ENCODE measurements around the gene CR2. TPM values are rescaled to one million over a fixed set of nuclear protein-coding genes. Genes with fewer than 3 reads are reported as not detected.
A peak's percentile ranks its signal among the peaks of the same experiment; 100 is the strongest.
"Not testable (repeated sequence)": the region's sequence is repeated elsewhere in the genome, so short reads cannot be mapped to it uniquely, and the experiment has no call there.

The CR2 gene
- total and polyA plus RNA-seq, 8 donors = 0.03 to 0.34 (median 0.07) TPM; not detected in 1

GRCh38 chr1:207494171-207494570 is 40.0 kb downstream of the CR2 start:
- FAIRE-seq = no peak
- H3K4me1 ChIP-seq = no peaks in the 10 kb centered on the region

GRCh38 chr1:207495281-207495680 is 41.2 kb downstream of the CR2 start:
- H3K36me3 ChIP-seq; FAIRE-seq; H3K27me3 ChIP-seq; intact Hi-C loops (cut with DNase I); H3K9me3 ChIP-seq; DNase-seq; H3K4me1 ChIP-seq; ATAC-seq; H3K4me3 ChIP-seq; H3K27ac ChIP-seq: not testable (repeated sequence)
- 67 to 80% methylated on average over 8 of the region's 8 CpGs for WGBS, 2 donors

More at GRCh38 chr1:207494171-207494570, 40.0 kb downstream of the CR2 start:
- WGBS, 2 donors = 76 to 88% methylated on average over 1 of the region's 1 CpG
- no peak overlapping the region for H3K27ac ChIP-seq
- DNase-seq = no peak
- no peak overlapping the region for H3K4me3 ChIP-seq
- no peak for TF ChIP-seq CTCF (IDR thresholded peaks at IDR 0.05)
- peaks cover 0 to 4% (median 0%) of the 10 kb centered on the region in 4 donors for H3K27me3 ChIP-seq
- intact Hi-C loops (cut with DNase I) = no loop called here
- no peaks in the 10 kb centered on the region for H3K9me3 ChIP-seq
- ATAC-seq = no peak
- H3K36me3 ChIP-seq = no peaks in the 10 kb centered on the region

- DNase-seq = peak in 3 of 6 donors; percentile 16 to 69 (median 38)
- H3K27ac ChIP-seq = peak within 1 kb of the TSS in 1 of 4 donors; percentile 22
- no peaks in the 10 kb centered on the region for H3K4me1 ChIP-seq
- H3K9me3 ChIP-seq = no peaks in the 10 kb centered on the region
- TF ChIP-seq CTCF (IDR thresholded peaks at IDR 0.05) = no peak
- H3K36me3 ChIP-seq = no peaks in the 10 kb centered on the region
- peak; percentile 43 to 72 (median 70) for ATAC-seq
- no peak for FAIRE-seq
- intact Hi-C loops (cut with DNase I) = no loop called here
- peak within 1 kb of the TSS in 3 of 4 donors; percentile 2 to 49 (median 18) for H3K4me3 ChIP-seq
- 5% methylated on average over 66 to 68 of the region's 68 CpGs for WGBS, 2 donors
- H3K27me3 ChIP-seq = peaks cover 0 to 9% (median 0%) of the 10 kb centered on the region in 4 donors
These were observed 42.0 kb downstream of the CR2 start, which contains the start of gene CR1 for GRCh38 chr1:207495801-207496792. TSS of gene CR1 (plus strand) at chr1:207496157. CDS start at chr1:207496268, 111 bp downstream.

DNA sequence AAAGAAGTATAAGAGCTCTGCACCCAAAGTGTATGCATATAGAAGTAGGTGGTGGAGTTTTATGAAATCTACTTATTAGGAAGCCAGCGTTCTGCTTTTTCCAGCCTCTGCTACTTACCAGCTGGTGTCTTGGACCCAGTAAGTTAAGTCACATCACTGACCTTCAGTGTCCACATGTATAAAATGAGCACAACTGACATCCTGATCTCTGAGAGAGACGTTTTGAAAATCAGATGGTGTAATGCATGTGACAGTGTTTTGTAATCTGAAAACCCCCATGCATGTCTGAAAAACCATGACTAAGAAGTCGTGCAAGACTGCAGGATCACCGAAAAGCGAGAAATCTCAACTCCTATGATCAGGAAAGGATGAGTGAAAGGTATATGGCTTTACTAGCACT is 43.8 kb downstream of the CR2 start:
- 52 to 60% methylated on average over 5 of the region's 5 CpGs for WGBS, 2 donors
- ATAC-seq = peak in 1 of 4 donors; percentile 22
- H3K36me3 ChIP-seq = no peaks in the 10 kb centered on the region
- no peaks in the 10 kb centered on the region for H3K9me3 ChIP-seq
- H3K4me1 ChIP-seq = no peaks in the 10 kb centered on the region
- intact Hi-C loops (cut with DNase I) = no loop called here
- no peak overlapping the region for H3K27ac ChIP-seq
- DNase-seq = no peak
- peaks cover 0 to 8% (median 0%) of the 10 kb centered on the region in 4 donors for H3K27me3 ChIP-seq
- no peak for TF ChIP-seq CTCF (IDR thresholded peaks at IDR 0.05)
- H3K4me3 ChIP-seq = no peak overlapping the region
- no peak for FAIRE-seq

GRCh38 chr1:207499573-207499972 is 45.4 kb downstream of the CR2 start:
- WGBS, 2 donors = 0 to 2% methylated on average over 4 of the region's 4 CpGs
- intact Hi-C loops (cut with DNase I) = no loop called here
- FAIRE-seq (no peak), DNase-seq (peak in 5 of 6 donors; percentile 25 to 68 (median 49)), ATAC-seq (peak; percentile 79 to 93 (median 88))
- Histone ChIP-seq H3K27me3 (peaks cover 0 to 5% (median 0%) of the 10 kb centered on the region in 4 donors), H3K36me3 (no peaks in the 10 kb centered on the region), H3K27ac (no peak overlapping the region), H3K9me3 (no peaks in the 10 kb centered on the region), H3K4me1 (no peaks in the 10 kb centered on the region), H3K4me3 (no peak overlapping the region)
- TF ChIP-seq CTCF (IDR thresholded peaks at IDR 0.05) = peak; percentile 12 to 52 (median 44)

Data from pancreas (tissue), 10 donors.